Measurements from ENCODE around the gene SYNE1.
A peak's percentile ranks its signal among the peaks of the same experiment; 100 is the strongest.

SYNE1 gene

GRCh38 chr6:152636021-152636608, 1.0 kb downstream of the SYNE1 start:
- no peaks in the 10 kb centered on the region for H3K9me3 ChIP-seq (ENCODE audit: control insufficient read depth, low read length)
- no peaks in the 10 kb centered on the region for H3K79me2 ChIP-seq
- no peak for TF ChIP-seq CTCF (IDR thresholded peaks at IDR 0.05)
- no peaks in the 10 kb centered on the region for H3K27me3 ChIP-seq (ENCODE audit: control insufficient read depth, insufficient read depth, low read length)
- peak overlapping the region; percentile 11 for H3K27ac ChIP-seq
- H3K4me3 ChIP-seq (ENCODE audit: low read depth, low read length): peak overlapping the region; percentile 49
- H3K9ac ChIP-seq: no peak overlapping the region
- H3K4me2 ChIP-seq (ENCODE audit: low read length): peak overlapping the region; percentile 67
- no peaks in the 10 kb centered on the region for H3K4me1 ChIP-seq
- H2AFZ ChIP-seq: peak overlapping the region; percentile 55
- H3K36me3 ChIP-seq (ENCODE audit: control insufficient read depth, insufficient read depth, low read length): no peaks in the 10 kb centered on the region

- no peak overlapping the region for H3K4me3 ChIP-seq (ENCODE audit: low read depth, low read length)
- no peaks in the 10 kb centered on the region for H3K27me3 ChIP-seq (ENCODE audit: control insufficient read depth, insufficient read depth, low read length)
- H3K27ac ChIP-seq: no peak overlapping the region
- no peak overlapping the region for H2AFZ ChIP-seq
- H3K4me1 ChIP-seq: no peaks in the 10 kb centered on the region
- TF ChIP-seq CTCF (IDR thresholded peaks at IDR 0.05): no peak
- H3K4me2 ChIP-seq (ENCODE audit: low read length): no peak overlapping the region
- no peaks in the 10 kb centered on the region for H3K79me2 ChIP-seq
- H3K9ac ChIP-seq: no peak overlapping the region
- no peaks in the 10 kb centered on the region for H3K36me3 ChIP-seq (ENCODE audit: control insufficient read depth, insufficient read depth, low read length)
- H3K9me3 ChIP-seq (ENCODE audit: control insufficient read depth, low read length): no peaks in the 10 kb centered on the region
Measured at GRCh38 chr6:152634773-152635172, 2.4 kb downstream of the SYNE1 start.

- Histone ChIP-seq H3K9me3 (ENCODE audit: control insufficient read depth, low read length) (no peaks in the 10 kb centered on the region), H3K36me3 (ENCODE audit: control insufficient read depth, insufficient read depth, low read length) (no peaks in the 10 kb centered on the region), H3K79me2 (no peaks in the 10 kb centered on the region), H3K9ac (no peak overlapping the region), H3K27ac (no peak overlapping the region), H2AFZ (no peak overlapping the region), H3K4me2 (ENCODE audit: low read length) (no peak overlapping the region), H3K27me3 (ENCODE audit: control insufficient read depth, insufficient read depth, low read length) (no peaks in the 10 kb centered on the region), H3K4me1 (no peaks in the 10 kb centered on the region), H3K4me3 (ENCODE audit: low read depth, low read length) (no peak overlapping the region)
- TF ChIP-seq CTCF (IDR thresholded peaks at IDR 0.05): no peak
Measured at GRCh38 chr6:152632121-152632782, 4.9 kb downstream of the SYNE1 start.

- H3K4me1 ChIP-seq: no peaks in the 10 kb centered on the region
- H3K4me3 ChIP-seq (ENCODE audit: low read depth, low read length): no peak overlapping the region
- H3K4me2 ChIP-seq (ENCODE audit: low read length): no peak overlapping the region
- no peak overlapping the region for H2AFZ ChIP-seq
- no peaks in the 10 kb centered on the region for H3K27me3 ChIP-seq (ENCODE audit: control insufficient read depth, insufficient read depth, low read length)
- H3K79me2 ChIP-seq: no peaks in the 10 kb centered on the region
- H3K36me3 ChIP-seq (ENCODE audit: control insufficient read depth, insufficient read depth, low read length): no peaks in the 10 kb centered on the region
- no peak overlapping the region for H3K27ac ChIP-seq
- H3K9me3 ChIP-seq (ENCODE audit: control insufficient read depth, low read length): no peaks in the 10 kb centered on the region
- no peak for TF ChIP-seq CTCF (IDR thresholded peaks at IDR 0.05)
- no peak overlapping the region for H3K9ac ChIP-seq
Measured at GRCh38 chr6:152631376-152631775, 5.8 kb downstream of the SYNE1 start.

GRCh38 chr6:152630832-152631231, 6.3 kb downstream of the SYNE1 start:
- no peaks in the 10 kb centered on the region for H3K27me3 ChIP-seq (ENCODE audit: control insufficient read depth, insufficient read depth, low read length)
- H3K27ac ChIP-seq: no peak overlapping the region
- no peaks in the 10 kb centered on the region for H3K36me3 ChIP-seq (ENCODE audit: control insufficient read depth, insufficient read depth, low read length)
- H3K4me2 ChIP-seq (ENCODE audit: low read length): no peak overlapping the region
- H2AFZ ChIP-seq: no peak overlapping the region
- no peak overlapping the region for H3K4me3 ChIP-seq (ENCODE audit: low read depth, low read length)
- TF ChIP-seq CTCF (IDR thresholded peaks at IDR 0.05): no peak
- H3K9me3 ChIP-seq (ENCODE audit: control insufficient read depth, low read length): no peaks in the 10 kb centered on the region
- H3K79me2 ChIP-seq: no peaks in the 10 kb centered on the region
- no peak overlapping the region for H3K9ac ChIP-seq
- no peaks in the 10 kb centered on the region for H3K4me1 ChIP-seq
